DOHH2 (cell line): Measurements from ENCODE around the gene HHATL.

Experiments
- EZH2phosphoT487 ChIP-seq: fragments of 200-600 bp; sonication (generic); IDR thresholded peaks from 2 replicates; pipeline ENCODE4 v1.6.1; 2017; ENCODE audit warnings: borderline replicate concordance, mild to moderate bottlenecking, antibody characterized with exemption, low read length, moderate library complexity, mixed read lengths
- TF ChIP-seq, protein P1 (sequence below): fragments of 200-600 bp; sonication (generic); IDR thresholded peaks from one replicate; pipeline ENCODE4 v1.5.1; 2014; ENCODE audit warnings: antibody characterized with exemption, mild to moderate bottlenecking, low read depth, low read length; ENCODE audit not compliant: poor library complexity, severe bottlenecking

GRCh38 chr3:42694366-42694765 is 8.2 kb downstream of the HHATL start:
- no peak for TF ChIP-seq EZH2phosphoT487
- TF ChIP-seq, protein P1, sequence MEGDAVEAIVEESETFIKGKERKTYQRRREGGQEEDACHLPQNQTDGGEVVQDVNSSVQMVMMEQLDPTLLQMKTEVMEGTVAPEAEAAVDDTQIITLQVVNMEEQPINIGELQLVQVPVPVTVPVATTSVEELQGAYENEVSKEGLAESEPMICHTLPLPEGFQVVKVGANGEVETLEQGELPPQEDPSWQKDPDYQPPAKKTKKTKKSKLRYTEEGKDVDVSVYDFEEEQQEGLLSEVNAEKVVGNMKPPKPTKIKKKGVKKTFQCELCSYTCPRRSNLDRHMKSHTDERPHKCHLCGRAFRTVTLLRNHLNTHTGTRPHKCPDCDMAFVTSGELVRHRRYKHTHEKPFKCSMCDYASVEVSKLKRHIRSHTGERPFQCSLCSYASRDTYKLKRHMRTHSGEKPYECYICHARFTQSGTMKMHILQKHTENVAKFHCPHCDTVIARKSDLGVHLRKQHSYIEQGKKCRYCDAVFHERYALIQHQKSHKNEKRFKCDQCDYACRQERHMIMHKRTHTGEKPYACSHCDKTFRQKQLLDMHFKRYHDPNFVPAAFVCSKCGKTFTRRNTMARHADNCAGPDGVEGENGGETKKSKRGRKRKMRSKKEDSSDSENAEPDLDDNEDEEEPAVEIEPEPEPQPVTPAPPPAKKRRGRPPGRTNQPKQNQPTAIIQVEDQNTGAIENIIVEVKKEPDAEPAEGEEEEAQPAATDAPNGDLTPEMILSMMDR: no peak
